A549 (cell line): ENCODE results near the gene RABL6.

Experiments
- BHLHE40 ChIP-seq: IDR thresholded peaks from 2 replicates; pipeline ENCODE4 v1.6.1; 2012; ENCODE audit warnings: low read depth, low read length, inconsistent platforms
- NFE2L2 ChIP-seq: fragments of 150-350 bp; conservative IDR thresholded peaks from 2 replicates; pipeline ENCODE4 v1.6.1; 2014; ENCODE audit warnings: low read length
- SMC3 ChIP-seq: fragments of >200 bp; sonication (Bioruptor Twin); formaldehyde crosslinking; IDR thresholded peaks from 3 replicates; pipeline ENCODE4 v1.6.1; 2018; ENCODE audit warnings: inconsistent platforms
- TF ChIP-seq, protein P1 (sequence below): fragments of >200 bp; sonication (Bioruptor Twin); formaldehyde crosslinking; IDR thresholded peaks from 3 replicates; pipeline ENCODE4 v1.5.1; 2016

GRCh38 chr9:136824496-136825225 lies 16.9 kb downstream of the RABL6 start:
- TF ChIP-seq, protein P1, sequence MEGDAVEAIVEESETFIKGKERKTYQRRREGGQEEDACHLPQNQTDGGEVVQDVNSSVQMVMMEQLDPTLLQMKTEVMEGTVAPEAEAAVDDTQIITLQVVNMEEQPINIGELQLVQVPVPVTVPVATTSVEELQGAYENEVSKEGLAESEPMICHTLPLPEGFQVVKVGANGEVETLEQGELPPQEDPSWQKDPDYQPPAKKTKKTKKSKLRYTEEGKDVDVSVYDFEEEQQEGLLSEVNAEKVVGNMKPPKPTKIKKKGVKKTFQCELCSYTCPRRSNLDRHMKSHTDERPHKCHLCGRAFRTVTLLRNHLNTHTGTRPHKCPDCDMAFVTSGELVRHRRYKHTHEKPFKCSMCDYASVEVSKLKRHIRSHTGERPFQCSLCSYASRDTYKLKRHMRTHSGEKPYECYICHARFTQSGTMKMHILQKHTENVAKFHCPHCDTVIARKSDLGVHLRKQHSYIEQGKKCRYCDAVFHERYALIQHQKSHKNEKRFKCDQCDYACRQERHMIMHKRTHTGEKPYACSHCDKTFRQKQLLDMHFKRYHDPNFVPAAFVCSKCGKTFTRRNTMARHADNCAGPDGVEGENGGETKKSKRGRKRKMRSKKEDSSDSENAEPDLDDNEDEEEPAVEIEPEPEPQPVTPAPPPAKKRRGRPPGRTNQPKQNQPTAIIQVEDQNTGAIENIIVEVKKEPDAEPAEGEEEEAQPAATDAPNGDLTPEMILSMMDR: no peak
- no peak for TF ChIP-seq BHLHE40
- TF ChIP-seq NFE2L2: no peak
- no peak for TF ChIP-seq SMC3
